GM12878 (cell line): ENCODE data around the gene CFAP97. TPM values are rescaled to one million over a fixed set of nuclear protein-coding genes. Genes with fewer than 3 reads are reported as not detected.

Experiments used
- ATAC-seq: fragments of 200-7000 bp; cut with Tn5 transposase; 3 replicates; pipeline ENCODE4 v1.9.1; 2020; ENCODE audit warnings: mild to moderate bottlenecking, moderate library complexity
- BruUV-seq: library from RNA; stranded (reverse); fragments of 400-500 nt; replicated peaks from 2 replicates; lab custom pipeline; 2021; lab: Mats Ljungman, UMichigan
- CTCF ChIA-PET: fragments of 300-600 bp; sonication (Branson Sonifier 250); formaldehyde crosslinking; extraction: SDS; loops from one replicate; lab custom pipeline; 2021; ENCODE audit warnings: inconsistent platforms; lab: Yijun Ruan, JAX
- POLR2A ChIA-PET: fragments of 350-600 bp; formaldehyde crosslinking; extraction: SDS; loops from one replicate; lab custom pipeline; 2021; ENCODE audit warnings: inconsistent platforms; lab: Charles Lee
- RAD21 ChIA-PET: fragments of 300-600 bp; sonication (Branson Sonifier 250); formaldehyde crosslinking; loops from one replicate; lab custom pipeline; 2023; ENCODE audit warnings: antibody characterized with exemption; ENCODE audit not compliant: unreplicated experiment; lab: Charles Lee
- SMC1A ChIA-PET: fragments of 300-600 bp; sonication (Branson Sonifier 250); formaldehyde crosslinking; loops from one replicate; lab custom pipeline; 2023; ENCODE audit not compliant: unreplicated experiment, uncharacterized antibody; lab: Charles Lee
- DNase-seq: peaks from one replicate; pipeline ENCODE4 v3.0.0-alpha.2; 2011; ENCODE audit warnings: low read depth, low spot score
- FAIRE-seq: peaks from 3 replicates; lab custom pipeline; 2011; peaks lifted over from hg19 to GRCh38; lab: Jason Lieb, UNC
- H2AFZ ChIP-seq: 2 replicates; pipeline ENCODE4 v1.6.0; 2011; ENCODE audit warnings: low read depth, low read length, control low read depth; ENCODE audit not compliant: control insufficient read depth
- H3K27ac ChIP-seq: 2 replicates; pipeline ENCODE4 v1.5.1; 2011; ENCODE audit warnings: control low read depth; ENCODE audit not compliant: control insufficient read depth, insufficient read depth
- H3K27me3 ChIP-seq, 2 experiments: replicated peaks in 1 of 2; 2 replicates each; pipeline versions ENCODE4 v1.6.0 to v1.6.1; 2011; ENCODE audit warnings: low read length in 1 of 2; ENCODE audit not compliant: control insufficient read depth in 2 of 2, insufficient read depth in 2 of 2
- H3K36me3 ChIP-seq, 2 experiments: 2 replicates each; pipeline ENCODE4 v1.5.1; 2011; ENCODE audit warnings: low read length in 1 of 2; ENCODE audit not compliant: control insufficient read depth in 2 of 2, insufficient read depth in 2 of 2
- H3K4me1 ChIP-seq: 2 replicates; pipeline ENCODE4 v1.6.1; 2011; ENCODE audit warnings: mild to moderate bottlenecking, low read length, moderate library complexity, mixed read lengths; ENCODE audit not compliant: control insufficient read depth, insufficient read depth
- H3K4me2 ChIP-seq: 2 replicates; pipeline ENCODE4 v1.6.0; 2011; ENCODE audit warnings: control low read depth; ENCODE audit not compliant: control insufficient read depth, insufficient read depth
- H3K4me3 ChIP-seq: fragments of 200-600 bp; sonication (generic); 2 replicates; pipeline ENCODE4 v1.5.1; 2016
- H3K79me2 ChIP-seq: 2 replicates; pipeline ENCODE4 v1.6.0; 2011; ENCODE audit warnings: low read length; ENCODE audit not compliant: control insufficient read depth, insufficient read depth
- H3K9ac ChIP-seq: 2 replicates; pipeline ENCODE4 v1.8.0; 2011; ENCODE audit warnings: low read length, control low read depth, mixed read lengths; ENCODE audit not compliant: control insufficient read depth, insufficient read depth
- H3K9me3 ChIP-seq: replicated peaks from 3 replicates; pipeline ENCODE4 v1.5.1; 2011; ENCODE audit warnings: mild to moderate bottlenecking, low read length; ENCODE audit not compliant: control insufficient read depth, insufficient read depth
- H4K20me1 ChIP-seq: 2 replicates; pipeline ENCODE4 v1.6.0; 2011; ENCODE audit not compliant: control insufficient read depth, insufficient read depth
- EP300 ChIP-seq, 2 experiments: fragments of 150-350 bp in 1 of 2; IDR thresholded peaks; 2 replicates each; pipeline ENCODE4 v1.6.1; 2011 to 2012; ENCODE audit warnings: low read depth in 2 of 2, low read length in 2 of 2, borderline replicate concordance in 1 of 2, improper control_type of control experiment in 1 of 2, inconsistent platforms in 1 of 2; ENCODE audit not compliant: control insufficient read depth in 1 of 2
- EZH2 ChIP-seq: IDR thresholded peaks from 2 replicates; pipeline ENCODE4 v1.6.1; 2012; ENCODE audit warnings: low read depth, mild to moderate bottlenecking, control low read depth, inconsistent platforms, low read length, borderline replicate concordance; ENCODE audit not compliant: control insufficient read depth
- FOXM1 ChIP-seq: IDR thresholded peaks from 2 replicates; pipeline ENCODE4 v1.6.1; 2012; ENCODE audit warnings: low read depth, mild to moderate bottlenecking, inconsistent platforms, low read length, moderate library complexity
- IKZF2 ChIP-seq, 2 experiments: fragments of 450-650 bp; IDR thresholded peaks; 2 replicates each; pipeline ENCODE4 v1.6.1; 2017; ENCODE audit warnings: mild to moderate bottlenecking in 2 of 2, moderate library complexity in 2 of 2
- IRF4 ChIP-seq: IDR thresholded peaks from 2 replicates; pipeline ENCODE4 v1.6.1; 2011; ENCODE audit warnings: low read depth, low read length
- MEF2B ChIP-seq: fragments of 450-650 bp; IDR thresholded peaks from 2 replicates; pipeline ENCODE4 v1.6.1; 2018; ENCODE audit warnings: mild to moderate bottlenecking, moderate library complexity; ENCODE audit not compliant: partially characterized antibody, poor library complexity, severe bottlenecking
- MYB ChIP-seq: fragments of 150-350 bp; IDR thresholded peaks from 2 replicates; pipeline ENCODE4 v1.6.1; 2014; ENCODE audit warnings: mild to moderate bottlenecking, low read depth, low read length, borderline replicate concordance
- NFYB ChIP-seq: IDR thresholded peaks from 2 replicates; pipeline ENCODE4 v1.6.1; 2011; ENCODE audit warnings: low read depth, mild to moderate bottlenecking, low read length, improper control_type of control experiment, moderate library complexity; ENCODE audit not compliant: insufficient read depth
- NRF1 ChIP-seq: conservative IDR thresholded peaks from 2 replicates; pipeline ENCODE4 v1.6.1; 2011; ENCODE audit warnings: mild to moderate bottlenecking, low read depth, low read length, improper control_type of control experiment
- RAD21 ChIP-seq: IDR thresholded peaks from 2 replicates; pipeline ENCODE4 v1.6.1; 2011; ENCODE audit warnings: mild to moderate bottlenecking, low read depth, low read length, moderate library complexity; ENCODE audit not compliant: insufficient read depth
- RUNX3 ChIP-seq: IDR thresholded peaks from 2 replicates; pipeline ENCODE4 v1.6.1; 2012; ENCODE audit warnings: low read length, inconsistent platforms
- SIN3A ChIP-seq: IDR thresholded peaks from 2 replicates; pipeline ENCODE4 v1.6.1; 2012; ENCODE audit warnings: low read depth, low read length, improper control_type of control experiment
- SMC3 ChIP-seq: IDR thresholded peaks from 2 replicates; pipeline ENCODE4 v1.6.1; 2011; ENCODE audit warnings: low read length, improper control_type of control experiment, borderline replicate concordance
- SRF ChIP-seq, 2 experiments: IDR thresholded peaks; 2 replicates each; pipeline ENCODE4 v1.6.1; 2011; ENCODE audit warnings: low read depth in 2 of 2, low read length in 2 of 2, mild to moderate bottlenecking in 1 of 2, moderate library complexity in 1 of 2
- ZNF24 ChIP-seq: fragments of 450-650 bp; IDR thresholded peaks from 2 replicates; pipeline ENCODE4 v1.6.1; 2017; ENCODE audit warnings: antibody characterized with exemption, mild to moderate bottlenecking
- WGBS: methylation state at CpG from one replicate; pipeline ENCODE4 v1.1.6; 2016; ENCODE audit warnings: low lambda C conversion rate; ENCODE audit not compliant: insufficient replicate concordance, insufficient coverage; ENCODE audit errors: missing lambda C conversion rate; 5-methylcytosine and 5-hydroxymethylcytosine counted together
- in situ Hi-C: fragments of 300-500 bp; cut with MboI; formaldehyde crosslinking; loops from 9 replicates; pipeline ENCODE4 v1.14.3; 2018; ENCODE audit warnings: mixed read lengths
- intact Hi-C: fragments of 100-400 bp; cut with micrococcal nuclease; formaldehyde crosslinking; loops from one replicate; pipeline ENCODE4 v1.14.2; 2022; ENCODE audit not compliant: unreplicated experiment
- polyA plus RNA-seq, 11 experiments: library from polyadenylated mRNA; depleted of rRNA in 4 of 11; unstranded in 6 of 11; stranded (reverse) in 5 of 11; fragments of >200 nt; fragmentation: Nextera tagmentation in 4 of 11; fragmentation: Illumina TruSeq in 1 of 11; extraction: Ambion mirVana in 4 of 11; extraction: Trizol in 1 of 11; gene quantifications; 1 replicate in 1 of 11; 2 replicates in 10 of 11; pipeline versions ENCODE4 v1.2.1 to v1.2.3, GENCODE V29; 2011 to 2016; ENCODE audit warnings: inconsistent platforms in 2 of 11, missing spikeins in 2 of 11, low read depth in 1 of 11
- total RNA-seq, 4 experiments: library from RNA; depleted of rRNA in 3 of 4; stranded (reverse); fragments of >200 nt in 3 of 4; fragmentation: Illumina TruSeq in 1 of 4; extraction: Trizol in 1 of 4; gene quantifications; 2 replicates each; pipeline versions ENCODE4 v1.2.1 to v1.2.3, GENCODE V29; 2013 to 2021
- TF ChIP-seq, protein P1 (sequence below): fragments of 450-650 bp; IDR thresholded peaks from 2 replicates; pipeline ENCODE4 v1.6.1; 2017; ENCODE audit warnings: mild to moderate bottlenecking, moderate library complexity
- TF ChIP-seq, protein P2 (sequence below): IDR thresholded peaks from 2 replicates; pipeline ENCODE4 v1.6.1; 2012; ENCODE audit warnings: mild to moderate bottlenecking, low read depth, low read length

The CFAP97 gene
- total and polyA plus RNA-seq, 10 of the 15 experiments (the other 5 are each of a cell fraction or from before 2014, with no cell fraction given) = 26.4 to 62.7 (median 48.0) TPM

DNA sequence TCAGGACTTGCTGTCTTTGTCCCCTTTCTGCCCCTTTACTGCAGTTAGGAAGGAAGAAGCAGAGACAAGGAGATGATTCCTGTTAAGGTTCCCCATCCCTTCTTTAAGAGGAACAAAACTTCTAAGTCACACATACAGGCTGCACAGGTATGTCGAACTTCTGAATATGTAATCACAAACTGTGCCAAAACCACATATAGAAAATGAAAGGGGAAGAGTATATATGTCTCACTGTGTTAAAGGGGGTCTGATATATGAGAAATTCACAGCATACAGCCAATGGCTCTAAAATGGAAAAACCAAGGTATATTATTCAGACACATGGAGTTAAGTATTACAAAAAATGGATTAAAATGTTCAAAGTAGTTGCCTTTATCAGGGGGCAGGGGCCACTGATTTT lies 11.7 kb downstream of the CFAP97 start:
- FAIRE-seq (peak; percentile 27), ATAC-seq (peak; percentile 92), DNase-seq (no peak)
- Histone ChIP-seq H3K4me1 (peaks cover 19% of the 10 kb centered on the region), H3K9me3 (no peaks in the 10 kb centered on the region), H3K36me3 (peaks cover 0 to 18% of the 10 kb centered on the region in 2 experiments; a peak in 1 of 4 replicates), H2AFZ (peak overlapping the region; percentile 43), H3K4me2 (peak overlapping the region; percentile 76), H3K79me2 (peaks cover 51% of the 10 kb centered on the region), H3K4me3 (no peak overlapping the region), H3K27me3 (no peaks in the 10 kb centered on the region), H3K27ac (peak overlapping the region; percentile 47), H3K9ac (no peak overlapping the region), H4K20me1 (no peaks in the 10 kb centered on the region)
- ChIA-PET POLR2A (interaction anchor here (0.6 to 1.5 kb wide), 8 partner anchors 8 to 1687 kb away, joined by 3 to 6 read pairs (median 3); partner anchors contain the start of gene ING2), SMC1A (no interaction called here), CTCF (interaction anchor here (0.8 to 1.2 kb wide), 3 partner anchors 8 to 152 kb away, joined by 3 to 5 read pairs (median 4); no protein-coding TSS in a partner anchor), RAD21 (interaction anchor here (1.0 kb wide), 2 partner anchors 10 to 28 kb away, joined by 3 to 4 read pairs; no protein-coding TSS in a partner anchor)
- in situ Hi-C loops (no loop called here), intact Hi-C loops (no loop called here)
- BruUV-seq = no TSS peak
- 0% methylated on average over 1 of the region's 1 CpG for WGBS
- no peak for TF ChIP-seq NRF1
- peak in 1 of 2 experiments; percentile 40; a peak in 1 of 4 replicates for TF ChIP-seq IKZF2 (IDR thresholded peaks at IDR 0.05)
- no peak for TF ChIP-seq SMC3
- no peak for TF ChIP-seq FOXM1
- TF ChIP-seq SRF (IDR thresholded peaks at IDR 0.05; ENCODE audit: low read depth in 2 of 2, low read length in 2 of 2) = no peak
- no peak for TF ChIP-seq NFYB
- no peak for TF ChIP-seq SIN3A
- no peak for TF ChIP-seq IRF4
- TF ChIP-seq RUNX3 = peak; percentile 76
- TF ChIP-seq RAD21 = no peak
- no peak for TF ChIP-seq EZH2
- no peak for TF ChIP-seq ZNF24
- TF ChIP-seq, protein P1, sequence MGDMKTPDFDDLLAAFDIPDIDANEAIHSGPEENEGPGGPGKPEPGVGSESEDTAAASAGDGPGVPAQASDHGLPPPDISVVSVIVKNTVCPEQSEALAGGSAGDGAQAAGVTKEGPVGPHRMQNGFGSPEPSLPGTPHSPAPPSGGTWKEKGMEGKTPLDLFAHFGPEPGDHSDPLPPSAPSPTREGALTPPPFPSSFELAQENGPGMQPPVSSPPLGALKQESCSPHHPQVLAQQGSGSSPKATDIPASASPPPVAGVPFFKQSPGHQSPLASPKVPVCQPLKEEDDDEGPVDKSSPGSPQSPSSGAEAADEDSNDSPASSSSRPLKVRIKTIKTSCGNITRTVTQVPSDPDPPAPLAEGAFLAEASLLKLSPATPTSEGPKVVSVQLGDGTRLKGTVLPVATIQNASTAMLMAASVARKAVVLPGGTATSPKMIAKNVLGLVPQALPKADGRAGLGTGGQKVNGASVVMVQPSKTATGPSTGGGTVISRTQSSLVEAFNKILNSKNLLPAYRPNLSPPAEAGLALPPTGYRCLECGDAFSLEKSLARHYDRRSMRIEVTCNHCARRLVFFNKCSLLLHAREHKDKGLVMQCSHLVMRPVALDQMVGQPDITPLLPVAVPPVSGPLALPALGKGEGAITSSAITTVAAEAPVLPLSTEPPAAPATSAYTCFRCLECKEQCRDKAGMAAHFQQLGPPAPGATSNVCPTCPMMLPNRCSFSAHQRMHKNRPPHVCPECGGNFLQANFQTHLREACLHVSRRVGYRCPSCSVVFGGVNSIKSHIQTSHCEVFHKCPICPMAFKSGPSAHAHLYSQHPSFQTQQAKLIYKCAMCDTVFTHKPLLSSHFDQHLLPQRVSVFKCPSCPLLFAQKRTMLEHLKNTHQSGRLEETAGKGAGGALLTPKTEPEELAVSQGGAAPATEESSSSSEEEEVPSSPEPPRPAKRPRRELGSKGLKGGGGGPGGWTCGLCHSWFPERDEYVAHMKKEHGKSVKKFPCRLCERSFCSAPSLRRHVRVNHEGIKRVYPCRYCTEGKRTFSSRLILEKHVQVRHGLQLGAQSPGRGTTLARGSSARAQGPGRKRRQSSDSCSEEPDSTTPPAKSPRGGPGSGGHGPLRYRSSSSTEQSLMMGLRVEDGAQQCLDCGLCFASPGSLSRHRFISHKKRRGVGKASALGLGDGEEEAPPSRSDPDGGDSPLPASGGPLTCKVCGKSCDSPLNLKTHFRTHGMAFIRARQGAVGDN = no peak
- TF ChIP-seq MEF2B = peak; percentile 62
- no peak for TF ChIP-seq EP300 (IDR thresholded peaks at IDR 0.05; ENCODE audit: borderline replicate concordance in 1 of 2, control insufficient read depth in 1 of 2, low read depth in 2 of 2, low read length in 2 of 2)
- TF ChIP-seq, protein P2, sequence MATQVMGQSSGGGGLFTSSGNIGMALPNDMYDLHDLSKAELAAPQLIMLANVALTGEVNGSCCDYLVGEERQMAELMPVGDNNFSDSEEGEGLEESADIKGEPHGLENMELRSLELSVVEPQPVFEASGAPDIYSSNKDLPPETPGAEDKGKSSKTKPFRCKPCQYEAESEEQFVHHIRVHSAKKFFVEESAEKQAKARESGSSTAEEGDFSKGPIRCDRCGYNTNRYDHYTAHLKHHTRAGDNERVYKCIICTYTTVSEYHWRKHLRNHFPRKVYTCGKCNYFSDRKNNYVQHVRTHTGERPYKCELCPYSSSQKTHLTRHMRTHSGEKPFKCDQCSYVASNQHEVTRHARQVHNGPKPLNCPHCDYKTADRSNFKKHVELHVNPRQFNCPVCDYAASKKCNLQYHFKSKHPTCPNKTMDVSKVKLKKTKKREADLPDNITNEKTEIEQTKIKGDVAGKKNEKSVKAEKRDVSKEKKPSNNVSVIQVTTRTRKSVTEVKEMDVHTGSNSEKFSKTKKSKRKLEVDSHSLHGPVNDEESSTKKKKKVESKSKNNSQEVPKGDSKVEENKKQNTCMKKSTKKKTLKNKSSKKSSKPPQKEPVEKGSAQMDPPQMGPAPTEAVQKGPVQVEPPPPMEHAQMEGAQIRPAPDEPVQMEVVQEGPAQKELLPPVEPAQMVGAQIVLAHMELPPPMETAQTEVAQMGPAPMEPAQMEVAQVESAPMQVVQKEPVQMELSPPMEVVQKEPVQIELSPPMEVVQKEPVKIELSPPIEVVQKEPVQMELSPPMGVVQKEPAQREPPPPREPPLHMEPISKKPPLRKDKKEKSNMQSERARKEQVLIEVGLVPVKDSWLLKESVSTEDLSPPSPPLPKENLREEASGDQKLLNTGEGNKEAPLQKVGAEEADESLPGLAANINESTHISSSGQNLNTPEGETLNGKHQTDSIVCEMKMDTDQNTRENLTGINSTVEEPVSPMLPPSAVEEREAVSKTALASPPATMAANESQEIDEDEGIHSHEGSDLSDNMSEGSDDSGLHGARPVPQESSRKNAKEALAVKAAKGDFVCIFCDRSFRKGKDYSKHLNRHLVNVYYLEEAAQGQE = no peak
- no peak for TF ChIP-seq MYB
